Activated CD4-positive, CD25-positive, alpha-beta regulatory T cell treated with anti-CD3 and anti-CD28 coated beads, Interleukin-2, amount 50 U/mL, for 16 hours (primary cell): ENCODE results near the gene FBXL5.
"Not testable (repeated sequence)": the region's sequence is repeated elsewhere in the genome, so short reads cannot be mapped to it uniquely, and the experiment has no call there.

ENCODE experiments used
- DNase-seq: peaks from one replicate; pipeline ENCODE4 v3.0.0-alpha.2; 2020; ENCODE audit warnings: low read depth, low spot score

The FBXL5 gene

GRCh38 chr4:15652191-15652590 is 3.0 kb downstream of the FBXL5 start:
- no peak for DNase-seq

GRCh38 chr4:15651676-15652075 is 3.5 kb downstream of the FBXL5 start:
- no peak for DNase-seq

- peak; percentile 44 for DNase-seq
Measured at GRCh38 chr4:15649914-15650545, 5.1 kb downstream of the FBXL5 start.

- no peak for DNase-seq
Measured at GRCh38 chr4:15648600-15648999, 6.6 kb downstream of the FBXL5 start.

- no peak for DNase-seq
Measured at GRCh38 chr4:15638418-15638817, 16.7 kb downstream of the FBXL5 start.

GRCh38 chr4:15636818-15637217 is 18.3 kb downstream of the FBXL5 start:
- no peak for DNase-seq

GRCh38 chr4:15617407-15617806 is 37.8 kb downstream of the FBXL5 start:
- DNase-seq: not testable (repeated sequence)

- not testable (repeated sequence) for DNase-seq
Measured at GRCh38 chr4:15614891-15615290, 40.3 kb downstream of the FBXL5 start.

GRCh38 chr4:15612136-15612535 is 43.0 kb downstream of the FBXL5 start:
- no peak for DNase-seq

- no peak for DNase-seq
Measured at GRCh38 chr4:15610855-15611254, 44.3 kb downstream of the FBXL5 start.

GRCh38 chr4:15605537-15605936 is 49.6 kb downstream of the FBXL5 start:
- DNase-seq: no peak

GRCh38 chr4:15601862-15602261 is 53.3 kb downstream of the FBXL5 start:
- no peak for DNase-seq

GRCh38 chr4:15600176-15600575 is 55.0 kb downstream of the FBXL5 start:
- no peak for DNase-seq

- no peak for DNase-seq
Measured at GRCh38 chr4:15598644-15599043, 56.5 kb downstream of the FBXL5 start.

- no peak for DNase-seq
Measured at GRCh38 chr4:15592799-15593198, 62.4 kb downstream of the FBXL5 start.

- no peak for DNase-seq
Measured at GRCh38 chr4:15587649-15588048, 67.5 kb downstream of the FBXL5 start.

- DNase-seq: no peak
Measured at GRCh38 chr4:15586066-15586465, 69.1 kb downstream of the FBXL5 start.

GRCh38 chr4:15585331-15585730 is 69.8 kb downstream of the FBXL5 start:
- no peak for DNase-seq

GRCh38 chr4:15584785-15585184 is 70.4 kb downstream of the FBXL5 start:
- DNase-seq: no peak

GRCh38 chr4:15577508-15577907 is 77.6 kb downstream of the FBXL5 start:
- no peak for DNase-seq

GRCh38 chr4:15575966-15576365 is 79.2 kb downstream of the FBXL5 start:
- DNase-seq: no peak

GRCh38 chr4:15569746-15570145 is 85.4 kb downstream of the FBXL5 start:
- DNase-seq: no peak

GRCh38 chr4:15568821-15569220 is 86.3 kb downstream of the FBXL5 start:
- no peak for DNase-seq

GRCh38 chr4:15563871-15564270 is 91.3 kb downstream of the FBXL5 start:
- DNase-seq: no peak
